Lower leg skin (tissue), 4 donors: ENCODE measurements around the gene BCAS1. TPM values are rescaled to one million over a fixed set of nuclear protein-coding genes. Genes with fewer than 3 reads are reported as not detected.

Experiments used
- DNase-seq, 2 donors: peaks; one replicate each; pipeline ENCODE4 v3.0.0-alpha.2; 2019; ENCODE audit warnings: low spot score in 2 of 2
- H3K4me3 ChIP-seq: fragments of 200-600 bp; sonication (generic); 2 replicates; pipeline ENCODE4 v1.5.1; 2017; ENCODE audit warnings: mild to moderate bottlenecking, low read depth; ENCODE audit not compliant: poor library complexity, severe bottlenecking
- CTCF ChIP-seq, 3 donors: fragments of 450-650 bp; IDR thresholded peaks; one replicate each; pipeline ENCODE4 v1.5.1; 2016; ENCODE audit warnings: antibody characterized with exemption in 3 of 3, mild to moderate bottlenecking in 3 of 3, moderate library complexity in 2 of 3
- POLR2A ChIP-seq, 2 donors: fragments of 450-650 bp; IDR thresholded peaks; one replicate each; pipeline ENCODE4 v1.6.1; 2016 to 2017; ENCODE audit warnings: antibody characterized with exemption in 2 of 2, mild to moderate bottlenecking in 1 of 2, moderate library complexity in 1 of 2
- WGBS, 2 donors: methylation state at CpG; one replicate each; pipeline ENCODE4 v1.1.5; 2018; 5-methylcytosine and 5-hydroxymethylcytosine counted together
- intact Hi-C: fragments of 100-400 bp; cut with DNase I; formaldehyde crosslinking; loops from one replicate; pipeline ENCODE4 v1.15.0; 2023; ENCODE audit warnings: low total_unique reads
- total RNA-seq, 4 donors: library from RNA; depleted of rRNA; stranded (reverse); fragments of >200 nt; gene quantifications; one replicate each; pipeline ENCODE4 v1.1.0, GENCODE V29; 2016

Gene BCAS1
- total RNA-seq, 4 donors from 2014 or later = 1.7 to 3.7 (median 2.1) TPM

DNA sequence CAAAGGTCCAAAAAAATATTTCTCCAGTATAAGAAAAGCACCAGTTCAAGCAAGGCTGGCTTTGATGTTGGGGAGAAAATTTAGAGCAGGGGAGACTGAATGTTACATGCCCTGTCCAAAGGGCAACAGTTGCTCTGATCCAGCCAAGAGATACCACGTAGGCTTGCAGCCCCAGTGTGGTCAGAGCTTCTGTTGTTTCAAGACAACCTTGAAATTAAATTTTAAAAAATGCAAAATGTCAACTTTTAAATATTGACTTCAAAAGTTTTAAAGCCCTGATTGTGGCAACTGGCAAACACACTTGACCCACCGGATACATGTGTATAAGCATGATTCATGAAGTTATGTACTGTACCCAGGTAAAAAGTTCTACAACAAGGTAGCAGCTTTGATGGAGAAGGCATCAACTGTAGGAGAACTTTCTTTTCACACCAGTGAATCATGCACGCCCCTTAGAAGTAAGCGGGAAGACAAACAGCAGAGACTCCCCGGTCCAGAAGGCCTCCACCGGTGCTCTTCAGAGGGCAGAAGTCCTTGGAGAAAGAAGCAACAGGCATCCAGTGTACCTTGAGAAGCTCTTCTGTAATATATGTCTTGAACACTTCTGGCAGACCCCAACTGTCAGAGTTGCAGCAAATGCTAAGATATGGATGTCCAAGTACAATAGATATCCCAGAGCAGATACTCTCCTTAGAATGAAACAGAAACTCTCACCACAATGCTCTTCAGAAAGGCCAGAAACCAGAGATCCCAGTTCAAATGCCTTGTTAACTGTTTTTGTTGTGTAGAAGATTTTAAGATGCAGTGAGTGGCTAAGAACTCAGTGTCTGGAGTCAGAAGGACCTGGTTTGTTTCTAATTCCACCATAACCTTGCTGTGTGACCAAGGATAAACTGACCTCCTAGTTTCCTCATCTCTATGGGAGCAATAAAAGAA lies 115.4 kb downstream of the BCAS1 start:
- WGBS, 2 donors = 87 to 95% methylated on average over 6 of the region's 6 CpGs
- TF ChIP-seq CTCF (IDR thresholded peaks at IDR 0.05) (no peak), POLR2A (IDR thresholded peaks at IDR 0.05) (no peak)
- no peak for DNase-seq
- H3K4me3 ChIP-seq = no peak overlapping the region
- intact Hi-C loops = no loop called here

DNA sequence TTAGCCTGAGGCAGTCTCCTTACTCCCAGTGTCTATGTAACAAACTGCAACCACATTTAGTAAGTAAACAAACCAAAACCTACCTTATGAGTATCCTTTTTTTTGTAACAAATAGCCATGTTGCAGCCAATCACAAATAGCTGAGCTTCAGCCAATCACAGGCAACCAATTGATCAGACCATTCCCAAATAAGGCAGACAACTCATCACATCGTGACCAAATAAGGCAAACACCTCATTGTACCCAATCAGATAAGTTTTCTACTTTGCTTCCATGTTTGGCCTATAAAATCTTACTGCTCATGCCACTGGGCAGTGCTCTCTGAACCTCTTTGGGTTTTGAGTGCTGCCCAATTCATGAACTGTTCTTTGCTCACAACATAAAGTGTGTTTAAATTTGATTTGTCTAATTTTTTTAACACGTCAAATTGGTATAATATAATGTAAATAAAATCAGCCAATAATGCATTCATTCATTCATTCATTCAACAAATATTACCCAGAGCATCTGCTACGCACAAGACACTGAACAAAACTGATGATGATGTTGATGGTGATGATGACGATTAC lies 117.8 kb downstream of the BCAS1 start:
- WGBS, 2 donors = 95 to 99% methylated on average over 4 of the region's 4 CpGs
- no peak for DNase-seq
- intact Hi-C loops = no loop called here
- TF ChIP-seq CTCF (IDR thresholded peaks at IDR 0.05) (no peak), POLR2A (IDR thresholded peaks at IDR 0.05) (no peak)
- H3K4me3 ChIP-seq = no peak overlapping the region

DNA sequence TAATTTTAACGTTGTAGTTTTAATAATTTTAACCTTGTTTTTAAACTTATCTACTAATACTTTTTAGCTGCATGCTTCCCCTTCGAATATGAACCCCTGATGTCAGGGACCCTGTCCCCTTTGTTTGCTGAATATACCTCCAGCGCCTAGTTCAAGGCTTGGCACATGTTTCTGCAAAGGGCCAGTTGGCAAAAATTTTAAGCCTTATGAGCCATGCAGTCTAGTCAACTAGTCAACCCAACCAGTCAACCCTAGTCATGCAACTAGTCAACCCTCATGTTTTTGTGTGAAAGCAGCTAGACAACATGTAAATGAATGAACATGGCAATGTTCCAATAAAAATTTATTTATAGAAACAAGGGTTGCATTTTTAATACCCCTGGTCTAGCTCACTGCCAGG lies 119.8 kb downstream of the BCAS1 start:
- no peak for DNase-seq
- TF ChIP-seq CTCF (IDR thresholded peaks at IDR 0.05) (no peak), POLR2A (IDR thresholded peaks at IDR 0.05) (no peak)
- intact Hi-C loops = no loop called here
- H3K4me3 ChIP-seq = no peak overlapping the region
- WGBS, 2 donors = 84 to 90% methylated on average over 3 of the region's 3 CpGs

GRCh38 chr20:53950031-53950430 lies 120.4 kb downstream of the BCAS1 start:
- intact Hi-C loops = no loop called here
- 53 to 74% methylated on average over 6 of the region's 7 CpGs for WGBS, 2 donors
- no peak overlapping the region for H3K4me3 ChIP-seq
- DNase-seq = no peak
- no peak for TF ChIP-seq CTCF (IDR thresholded peaks at IDR 0.05)
- TF ChIP-seq POLR2A (IDR thresholded peaks at IDR 0.05) = no peak

- no peak for TF ChIP-seq CTCF (IDR thresholded peaks at IDR 0.05)
- TF ChIP-seq POLR2A (IDR thresholded peaks at IDR 0.05) = no peak
- intact Hi-C loops = no loop called here
- no peak overlapping the region for H3K4me3 ChIP-seq
- DNase-seq = peak; percentile 42 to 89
- 27 to 39% methylated on average over 9 to 10 of the region's 10 CpGs for WGBS, 2 donors
Observed at GRCh38 chr20:53949319-53949839, 121.0 kb downstream of the BCAS1 start.
